Transverse colon (tissue), 4 donors: ENCODE data around the gene MAPK14. TPM values are rescaled to one million over a fixed set of nuclear protein-coding genes. Genes with fewer than 3 reads are reported as not detected.

ENCODE experiments used
- DNase-seq: peaks from one replicate; pipeline ENCODE4 v3.0.0-alpha.2; 2019
- H3K27ac ChIP-seq, 4 donors: fragments of 200-600 bp; sonication (generic); 2 replicates each; pipeline ENCODE4 v1.5.1; 2016 to 2018; ENCODE audit warnings: inconsistent platforms in 4 of 4
- H3K27me3 ChIP-seq: fragments of 200-600 bp; sonication (generic); 2 replicates; pipeline ENCODE4 v1.5.1; 2017; ENCODE audit warnings: inconsistent platforms
- H3K36me3 ChIP-seq, 4 donors: fragments of 200-600 bp; sonication (generic); 2 replicates each; pipeline ENCODE4 v1.5.1; 2017 to 2019; ENCODE audit warnings: inconsistent platforms in 4 of 4
- H3K4me1 ChIP-seq, 4 donors: fragments of 200-600 bp; sonication (generic); 2 replicates each; pipeline ENCODE4 v1.5.1; 2017 to 2020; ENCODE audit warnings: inconsistent platforms in 4 of 4
- H3K4me3 ChIP-seq, 4 donors: fragments of 200-600 bp; sonication (generic); 1 replicate in 1 of 4; 2 replicates in 3 of 4; pipeline versions ENCODE4 v1.5.1 to v1.6.1; 2017 to 2019; ENCODE audit warnings: inconsistent platforms in 4 of 4
- H3K9me3 ChIP-seq, 2 donors: fragments of 200-600 bp; sonication (generic); 2 replicates each; pipeline ENCODE4 v1.5.1; 2017 to 2019; ENCODE audit warnings: inconsistent platforms in 2 of 2
- CTCF ChIP-seq, 5 experiments: fragments of 200-600 bp in 3 of 5; fragments of 450-650 bp in 2 of 5; sonication (generic) in 3 of 5; IDR thresholded peaks; 1 replicate in 2 of 5; 2 replicates in 3 of 5; pipeline ENCODE4 v1.5.1; 2016 to 2017; ENCODE audit warnings: antibody characterized with exemption in 5 of 5, inconsistent platforms in 3 of 5, mild to moderate bottlenecking in 2 of 5, moderate library complexity in 1 of 5
- EP300 ChIP-seq: sonication (generic); formaldehyde crosslinking; IDR thresholded peaks from one replicate; pipeline ENCODE4 v1.6.1; 2017; ENCODE audit warnings: antibody characterized with exemption, low read depth
- POLR2A ChIP-seq: fragments of 450-650 bp; IDR thresholded peaks from one replicate; pipeline ENCODE4 v1.6.1; 2016; ENCODE audit warnings: antibody characterized with exemption, mild to moderate bottlenecking, moderate library complexity
- POLR2AphosphoS5 ChIP-seq, 3 donors: sonication (generic); formaldehyde crosslinking; IDR thresholded peaks; one replicate each; pipeline ENCODE4 v1.6.1; 2016; ENCODE audit warnings: antibody characterized with exemption in 3 of 3
- WGBS, 2 donors: methylation state at CpG; one replicate each; pipeline ENCODE4 v1.1.5; 2018; ENCODE audit warnings: low coverage in 1 of 2; 5-methylcytosine and 5-hydroxymethylcytosine counted together
- in situ Hi-C, 4 donors: fragments of 200-750 bp; cut with MboI; loops; one replicate each; pipeline versions ENCODE4 v1.15.0 to v1.15.1; 2017; ENCODE audit warnings: low sequenced_read_pairs in 3 of 4, low pct_ligation_motif_present in 1 of 4, low pct_unique_long_range_greater_than_20kb in 1 of 4
- intact Hi-C: fragments of 100-400 bp; cut with DNase I; formaldehyde crosslinking; loops from one replicate; pipeline ENCODE4 v1.15.1; 2023; ENCODE audit warnings: low total_unique reads
- total RNA-seq, 4 donors: library from RNA; depleted of rRNA; stranded (reverse); fragments of >200 nt; gene quantifications; one replicate each; pipeline ENCODE4 v1.1.0, GENCODE V29; 2016

Gene MAPK14
- total RNA-seq, 4 donors from 2014 or later, result 82.2 to 132 (median 112) TPM

GRCh38 chr6:35993150-35993549, 34.5 kb upstream of the MAPK14 start:
- TF ChIP-seq POLR2AphosphoS5 (IDR thresholded peaks at IDR 0.05) (no peak), POLR2A (no peak), CTCF (IDR thresholded peaks at IDR 0.05) (no peak), EP300 (no peak)
- intact Hi-C loops, result no loop called here
- no peak overlapping the region for H3K27ac ChIP-seq
- WGBS, 2 donors, result 77 to 84% methylated on average over 2 to 3 of the region's 3 CpGs
- no peak for DNase-seq
- H3K9me3 ChIP-seq, result no peaks in the 10 kb centered on the region
- no peak overlapping the region for H3K4me3 ChIP-seq
- no peaks in the 10 kb centered on the region for H3K27me3 ChIP-seq
- in situ Hi-C loops, result no loop called here
- H3K36me3 ChIP-seq, result no peaks in the 10 kb centered on the region
- no peaks in the 10 kb centered on the region for H3K4me1 ChIP-seq

- no peaks in the 10 kb centered on the region for H3K36me3 ChIP-seq
- H3K4me3 ChIP-seq, result no peak overlapping the region
- H3K4me1 ChIP-seq, result no peaks in the 10 kb centered on the region
- intact Hi-C loops, result no loop called here
- no peak for DNase-seq
- in situ Hi-C loops, result loop anchor here in 2 of 4 donors (25.0 kb wide), 1 partner anchor 362 kb away; no protein-coding TSS in a partner anchor
- 95% methylated on average over 1 of the region's 1 CpG; no CpG with 5 or more reads in 1 of the 2 donors for WGBS, 2 donors
- no peaks in the 10 kb centered on the region for H3K9me3 ChIP-seq
- no peak overlapping the region for H3K27ac ChIP-seq
- H3K27me3 ChIP-seq, result no peaks in the 10 kb centered on the region
- no peak for TF ChIP-seq EP300
- TF ChIP-seq CTCF (IDR thresholded peaks at IDR 0.05), result no peak
- no peak for TF ChIP-seq POLR2A
- TF ChIP-seq POLR2AphosphoS5 (IDR thresholded peaks at IDR 0.05), result no peak
Measured at GRCh38 chr6:36000451-36000850, 27.2 kb upstream of the MAPK14 start.

GRCh38 chr6:36015666-36016065, 11.9 kb upstream of the MAPK14 start:
- TF ChIP-seq POLR2A (no peak), CTCF (IDR thresholded peaks at IDR 0.05) (no peak), EP300 (no peak), POLR2AphosphoS5 (IDR thresholded peaks at IDR 0.05) (no peak)
- Histone ChIP-seq H3K4me3 (no peak overlapping the region), H3K27me3 (no peaks in the 10 kb centered on the region), H3K9me3 (no peaks in the 10 kb centered on the region), H3K4me1 (no peaks in the 10 kb centered on the region), H3K36me3 (no peaks in the 10 kb centered on the region), H3K27ac (no peak overlapping the region)
- no peak for DNase-seq
- in situ Hi-C loops (loop anchor here in 2 of 4 donors (25.0 kb wide), 1 partner anchor 347 kb away; no protein-coding TSS in a partner anchor), intact Hi-C loops (no loop called here)
- WGBS, 2 donors, result 61 to 70% methylated on average over 4 of the region's 4 CpGs

GRCh38 chr6:36018339-36018738, 9.3 kb upstream of the MAPK14 start:
- Histone ChIP-seq H3K27ac (no peak overlapping the region), H3K4me1 (no peaks in the 10 kb centered on the region), H3K27me3 (no peaks in the 10 kb centered on the region), H3K36me3 (no peaks in the 10 kb centered on the region), H3K9me3 (no peaks in the 10 kb centered on the region), H3K4me3 (no peak overlapping the region)
- intact Hi-C loops, result no loop called here
- WGBS, 2 donors, result 87 to 91% methylated on average over 2 of the region's 2 CpGs
- no peak for DNase-seq
- TF ChIP-seq CTCF (IDR thresholded peaks at IDR 0.05) (no peak), POLR2A (no peak), EP300 (no peak), POLR2AphosphoS5 (IDR thresholded peaks at IDR 0.05) (no peak)
- in situ Hi-C loops, result loop anchor here in 2 of 4 donors (25.0 kb wide), 1 partner anchor 344 kb away; no protein-coding TSS in a partner anchor
